SW480 (cell line): ENCODE results near the gene CCR7.

ENCODE experiments used
- DNase-seq: peaks from one replicate; pipeline ENCODE4 v3.0.0-alpha.2; 2016; ENCODE audit warnings: low spot score

The CCR7 gene

GRCh38 chr17:40535924-40536294 is 29.4 kb downstream of the CCR7 start:
- peak; percentile 66 for DNase-seq

DNA sequence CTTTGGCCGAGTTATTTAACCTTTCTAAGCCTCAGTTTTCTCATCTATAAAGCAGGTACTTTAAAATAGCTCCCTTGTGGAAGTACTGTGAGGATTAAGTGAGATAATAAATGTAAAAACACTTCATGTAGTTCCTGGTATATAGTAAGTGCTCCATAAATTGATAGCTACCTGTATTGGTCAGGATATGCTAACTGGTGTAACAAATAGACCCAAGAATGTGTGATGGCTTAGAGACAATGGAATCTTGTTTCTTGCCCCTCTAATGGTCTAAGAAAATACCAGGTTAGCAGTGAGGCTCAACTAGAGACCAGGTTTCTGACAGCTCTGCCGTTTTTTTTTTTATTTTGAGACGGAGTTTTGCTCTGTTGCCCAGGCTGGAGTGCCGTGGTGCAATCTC is 29.8 kb downstream of the CCR7 start:
- no peak for DNase-seq

DNA sequence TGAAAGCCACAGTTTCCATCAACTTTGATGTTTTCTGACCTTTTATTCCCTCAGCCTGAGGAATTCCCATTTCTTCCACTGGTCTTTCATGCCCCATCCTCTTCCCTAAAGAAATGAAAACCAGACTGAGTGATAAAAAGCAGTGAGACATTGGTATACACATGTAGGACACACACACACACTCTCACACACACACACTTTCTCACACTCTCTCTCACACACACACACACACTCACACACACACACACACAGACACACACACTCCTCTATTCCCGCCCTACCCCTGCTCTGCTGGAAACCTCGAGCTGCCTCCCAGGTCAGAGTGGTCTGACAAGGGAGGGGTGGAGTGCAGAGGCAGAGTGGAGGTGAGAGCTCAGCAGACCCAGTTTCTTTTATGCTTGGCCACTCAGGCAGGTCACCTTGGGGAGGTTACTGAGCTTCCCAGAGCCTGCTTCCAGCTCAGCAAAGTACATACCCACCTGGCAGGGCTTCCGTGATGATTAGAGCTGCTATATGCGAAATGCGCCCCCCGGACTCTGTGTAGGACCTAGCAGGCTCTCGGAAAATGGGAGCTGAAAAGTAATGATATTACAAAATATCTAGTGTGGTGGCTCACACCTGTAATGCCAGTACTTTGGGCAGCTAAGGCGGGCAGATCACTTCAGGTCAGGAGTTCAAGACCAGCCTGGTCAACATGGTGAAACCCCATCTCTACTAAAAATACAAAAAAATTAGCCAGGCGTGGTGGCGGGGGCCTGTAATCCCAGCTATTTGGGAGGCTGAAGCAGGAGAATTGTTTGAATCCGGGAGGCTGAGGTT is 30.7 kb downstream of the CCR7 start:
- DNase-seq, result no peak

- no peak for DNase-seq
Measured at GRCh38 chr17:40533896-40534295, 31.4 kb downstream of the CCR7 start.

DNA sequence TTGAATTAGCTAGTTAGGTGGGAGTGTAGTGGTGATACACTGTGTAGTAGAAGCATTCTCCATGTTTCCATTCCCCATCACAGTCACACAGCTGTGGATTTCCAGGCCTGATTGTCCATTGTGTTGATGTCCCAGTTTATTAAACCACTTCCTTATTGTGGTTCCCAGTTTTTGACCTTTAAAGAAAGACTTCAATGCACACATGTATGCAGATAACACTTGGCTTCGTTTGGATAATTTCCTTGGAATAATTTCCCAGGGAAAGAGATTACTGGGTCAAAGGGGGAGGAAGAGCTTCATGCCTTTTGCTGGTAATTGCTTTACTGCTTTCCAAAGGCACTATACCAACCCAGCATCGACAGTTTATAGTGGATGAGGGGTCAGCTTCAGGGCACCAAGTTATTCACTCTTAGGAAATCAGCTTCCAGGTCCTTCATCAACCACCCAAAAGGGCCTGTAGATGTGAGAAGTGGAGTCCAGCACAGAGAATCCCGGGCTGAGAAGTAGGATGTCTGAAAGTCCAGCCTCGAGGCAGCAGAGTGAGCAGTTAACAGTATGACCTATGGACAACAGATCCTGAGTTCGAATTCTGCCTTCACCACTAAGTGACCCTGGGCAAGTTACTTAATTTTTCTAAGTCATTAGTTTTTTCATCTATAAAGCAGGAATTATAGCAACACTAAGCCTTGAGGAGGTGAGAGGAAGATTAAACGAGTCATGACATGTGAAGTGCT is 32.6 kb downstream of the CCR7 start:
- peak; percentile 65 for DNase-seq

DNA sequence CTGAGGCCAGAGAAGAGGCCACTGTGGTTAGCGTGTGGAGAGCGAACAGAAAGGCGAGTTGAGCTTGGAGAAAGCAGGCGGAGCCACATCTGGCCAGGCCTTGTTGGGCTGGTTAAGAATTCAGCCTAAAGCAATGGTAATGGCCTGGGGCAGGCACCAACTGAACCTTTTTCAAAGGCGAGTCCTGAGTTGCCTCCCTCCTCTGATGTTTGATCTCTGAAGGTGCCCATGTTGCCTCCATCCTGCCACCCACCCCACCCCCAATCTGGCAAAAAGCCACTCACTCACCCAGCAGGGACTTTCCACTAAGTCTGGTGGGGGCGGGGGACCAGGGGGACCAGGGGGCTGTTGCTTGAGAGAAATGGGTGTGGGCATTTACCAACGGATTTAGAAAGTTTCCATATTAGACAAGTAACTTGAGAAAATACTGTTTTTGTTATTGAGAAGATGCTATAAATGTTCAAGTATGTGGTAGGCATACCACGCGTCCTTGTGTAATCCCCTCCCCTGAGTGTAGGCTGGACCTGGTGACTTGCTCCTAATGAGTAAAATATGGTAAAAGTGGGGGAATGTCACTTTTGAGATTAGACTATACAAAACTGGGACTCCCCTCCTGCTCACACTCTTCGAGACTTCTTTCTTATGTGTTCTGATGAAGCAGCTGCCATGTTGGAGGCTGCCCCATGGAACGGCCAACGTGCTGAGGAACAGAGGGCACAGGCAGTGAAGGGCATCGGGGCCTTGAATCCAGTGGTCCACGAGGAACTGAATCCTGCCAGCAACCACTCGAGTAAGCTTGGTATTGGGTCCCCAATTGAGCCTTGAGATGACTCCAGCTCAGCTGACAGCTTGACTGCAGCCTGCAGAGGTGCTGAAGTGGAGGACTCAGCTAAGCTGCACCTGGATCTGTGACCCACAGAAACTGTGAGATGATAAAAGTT is 34.0 kb downstream of the CCR7 start:
- DNase-seq, result no peak

GRCh38 chr17:40530531-40530994 is 34.7 kb downstream of the CCR7 start:
- no peak for DNase-seq

- DNase-seq, result no peak
Measured at GRCh38 chr17:40529991-40530390, 35.3 kb downstream of the CCR7 start.

DNA sequence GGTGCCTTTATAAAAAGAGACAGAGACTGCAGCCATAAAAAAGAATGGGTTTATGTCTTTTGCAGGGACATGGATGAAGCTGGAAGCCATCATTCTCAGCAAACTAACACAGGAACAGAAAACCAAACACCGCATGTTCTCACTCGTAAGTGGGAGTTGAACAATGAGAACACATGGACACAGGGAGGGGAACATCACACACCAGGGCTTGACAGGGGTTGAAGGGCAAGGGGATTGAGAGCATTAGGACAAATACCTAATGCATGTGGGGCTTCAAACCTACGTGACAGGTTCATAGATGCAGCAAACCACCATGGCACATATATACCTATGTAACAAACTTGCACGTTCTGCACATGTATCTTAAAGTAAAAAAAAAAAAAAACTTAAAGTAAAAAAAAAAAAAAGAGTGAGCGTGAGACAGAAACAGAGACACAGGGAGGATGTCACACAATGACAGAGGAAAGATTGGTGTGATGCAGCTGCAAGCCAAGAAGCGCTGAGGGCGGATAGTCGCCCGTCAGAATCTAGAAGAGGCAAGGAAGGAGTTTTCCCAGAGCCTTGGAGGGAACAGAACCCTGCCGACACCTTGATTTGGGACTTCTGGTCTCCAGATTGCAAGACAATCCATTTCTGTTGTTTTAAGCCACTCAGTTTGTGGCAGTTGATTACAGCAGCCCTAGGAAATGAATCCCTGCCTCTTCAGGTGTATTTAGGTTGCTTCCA is 36.4 kb downstream of the CCR7 start:
- DNase-seq, result no peak

GRCh38 chr17:40526668-40527067 is 38.6 kb downstream of the CCR7 start:
- DNase-seq, result no peak

DNA sequence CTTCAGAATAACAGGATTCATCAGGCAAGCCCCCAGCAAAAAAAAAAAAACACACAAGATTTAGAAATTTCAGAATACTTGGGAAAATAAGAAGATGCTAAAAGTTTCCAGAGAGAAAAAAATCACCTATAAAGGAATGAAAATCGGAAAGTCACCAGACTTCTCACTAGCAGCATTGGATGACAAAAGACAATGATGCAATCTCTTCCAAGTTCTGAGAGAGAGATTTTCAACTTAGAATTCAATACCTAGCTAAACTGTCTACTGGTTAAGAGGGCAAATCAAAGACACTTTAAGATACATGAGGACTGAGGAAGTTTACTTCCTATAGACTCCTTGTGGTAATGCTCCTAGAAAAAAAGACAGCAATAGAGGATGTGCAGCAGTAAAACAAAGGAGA is 40.0 kb downstream of the CCR7 start:
- DNase-seq, result no peak

DNA sequence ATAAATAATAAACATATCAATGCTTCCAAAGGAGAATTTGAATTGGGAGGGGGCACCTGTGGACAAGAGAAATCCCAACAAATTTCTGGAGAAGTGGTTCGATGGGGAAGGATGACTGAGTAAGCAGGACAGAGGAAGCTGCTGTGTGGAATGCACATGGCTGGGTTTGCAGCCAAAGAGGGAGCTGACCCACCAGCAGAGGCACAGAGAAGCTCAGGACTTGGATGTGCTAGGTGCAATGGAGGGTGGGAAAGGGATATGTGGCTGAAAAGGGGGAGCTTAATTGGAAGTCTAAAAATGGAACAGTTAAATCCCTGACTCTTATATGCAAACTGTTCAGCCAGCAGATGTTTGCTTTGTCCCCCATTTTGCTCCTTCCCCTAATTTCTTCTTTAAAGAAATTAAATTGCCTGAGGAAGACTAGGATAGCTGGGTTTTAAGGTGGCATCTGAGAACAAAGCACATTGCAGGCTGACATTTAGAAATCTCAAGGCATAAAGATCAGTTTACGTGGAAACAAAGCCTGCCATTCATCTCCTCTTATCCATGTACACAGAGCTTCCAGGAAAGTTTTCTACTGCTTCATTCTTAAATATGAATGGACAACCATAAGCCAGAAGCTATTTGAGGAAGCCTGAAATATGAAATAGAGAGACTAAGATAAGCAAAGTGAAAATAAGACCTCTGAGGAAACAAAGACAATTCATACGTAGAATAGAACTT is 40.9 kb downstream of the CCR7 start:
- no peak for DNase-seq

- DNase-seq, result no peak
Measured at GRCh38 chr17:40522961-40523310, 42.3 kb downstream of the CCR7 start.

DNA sequence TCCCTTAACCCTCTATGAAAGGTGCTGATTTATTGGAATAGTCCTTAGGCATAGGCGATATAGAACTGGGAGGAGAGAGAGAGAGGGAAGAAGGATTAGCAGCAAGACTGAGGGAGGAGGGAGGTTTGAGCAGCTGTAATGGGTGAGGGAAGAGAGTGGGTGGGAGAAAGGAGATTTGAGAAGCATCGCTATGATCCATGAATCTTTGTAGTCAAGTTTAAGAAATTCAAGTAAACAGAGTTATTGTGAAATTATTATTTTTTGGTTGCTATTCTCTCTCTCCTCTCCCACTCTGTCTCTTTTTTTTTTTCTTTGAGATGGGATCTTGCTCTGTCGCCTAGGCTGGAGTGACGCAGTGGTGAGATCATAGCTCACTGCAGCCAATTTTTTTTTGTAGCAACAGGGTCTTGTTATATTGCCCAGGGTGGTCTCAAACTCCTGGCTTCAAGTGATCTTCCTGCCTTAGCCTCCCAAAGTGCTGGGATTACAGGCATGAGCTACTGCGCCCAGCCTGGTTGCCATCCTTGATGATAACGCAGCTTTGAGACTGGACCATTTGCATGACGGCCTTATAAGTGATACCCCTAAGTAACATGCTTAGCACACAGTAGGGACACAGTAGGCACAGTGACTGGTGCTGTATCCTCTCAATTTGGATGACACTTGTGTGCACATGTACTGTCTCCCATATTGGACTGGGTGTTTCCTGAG is 42.9 kb downstream of the CCR7 start:
- no peak for DNase-seq

DNA sequence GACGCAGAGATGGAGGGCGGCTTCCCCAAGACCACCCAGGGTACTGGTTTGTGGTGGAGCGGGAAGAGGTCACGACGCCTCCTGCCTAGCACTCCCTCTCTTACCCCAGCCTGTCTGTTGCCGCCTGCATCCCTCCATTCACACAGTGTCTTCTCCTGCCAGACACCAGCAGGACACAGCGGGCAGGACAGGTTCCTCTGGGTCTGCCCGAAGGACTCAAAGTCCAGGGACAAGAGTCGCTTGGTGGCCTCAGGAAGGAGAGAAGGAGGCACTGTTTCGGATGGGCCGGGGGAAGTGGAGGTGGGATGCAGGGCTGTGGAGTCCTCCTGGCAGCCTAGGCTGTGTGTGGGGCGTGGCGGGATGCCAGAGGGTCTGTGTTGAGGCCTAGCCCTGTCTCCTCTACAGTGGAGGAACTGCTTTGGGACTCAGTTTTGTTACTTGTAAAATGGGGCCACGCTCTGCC is 44.2 kb downstream of the CCR7 start:
- DNase-seq, result no peak

- no peak for DNase-seq
Measured at GRCh38 chr17:40519089-40519775, 46.0 kb downstream of the CCR7 start.

GRCh38 chr17:40518401-40519088 is 46.7 kb downstream of the CCR7 start:
- peak; percentile 88 for DNase-seq

DNA sequence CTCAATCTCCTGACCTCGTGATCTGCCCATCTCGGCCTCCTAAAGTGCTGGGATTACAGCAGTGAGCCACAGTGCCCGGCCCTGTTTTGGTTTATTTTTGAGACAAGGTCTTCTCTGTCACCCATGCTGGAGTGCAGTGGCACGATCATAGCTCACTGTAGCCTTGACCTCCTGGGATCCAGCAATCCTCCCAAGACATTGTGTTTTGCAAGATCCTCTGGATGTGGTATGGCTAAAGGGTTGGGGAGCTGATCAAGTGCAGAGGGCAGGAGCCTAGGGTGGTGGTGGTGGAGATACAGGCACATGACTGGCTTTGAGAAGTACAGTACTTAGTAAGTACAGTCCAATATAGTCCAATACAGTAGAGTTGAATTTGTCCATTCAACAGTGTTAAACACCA is 47.3 kb downstream of the CCR7 start:
- DNase-seq, result no peak

DNA sequence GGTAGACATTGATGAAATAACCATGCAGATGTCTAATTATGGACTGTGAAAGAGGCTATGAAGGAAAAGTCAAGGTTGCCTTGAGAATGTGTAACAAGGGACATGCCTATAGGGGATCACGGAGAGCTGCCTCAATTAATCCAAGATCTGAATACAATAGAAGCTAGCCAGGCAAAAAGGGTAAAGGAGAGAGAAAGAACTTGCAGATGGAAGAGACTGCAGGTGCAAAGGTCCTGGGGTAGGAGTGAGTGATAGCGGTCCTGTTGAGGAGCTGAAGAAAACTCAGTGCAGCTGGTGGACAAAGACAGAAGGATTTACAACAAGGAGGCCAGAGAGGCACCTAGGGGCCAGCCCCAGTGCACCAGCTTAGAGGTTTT is 48.0 kb downstream of the CCR7 start:
- no peak for DNase-seq
